AG04449 (cell line): Measurements from ENCODE around the gene RPS6KB1.
A peak's percentile ranks its signal among the peaks of the same experiment; 100 is the strongest.

Experiments
- CTCF ChIA-PET: fragments of 350-600 bp; formaldehyde crosslinking; extraction: SDS; loops from one replicate; lab custom pipeline; 2021; ENCODE audit warnings: antibody characterized with exemption; lab: Yijun Ruan, JAX
- POLR2A ChIA-PET: fragments of 400-600, 350-600 bp; formaldehyde crosslinking; extraction: SDS; loops from one replicate; lab custom pipeline; 2020; ENCODE audit warnings: antibody characterized with exemption, inconsistent platforms; lab: Yijun Ruan, JAX
- DNase-seq: peaks from one replicate; pipeline ENCODE4 v3.0.0-alpha.2; 2010; ENCODE audit warnings: low read depth, low spot score
- H3K4me3 ChIP-seq: 2 replicates; pipeline ENCODE4 v1.5.1; 2011; ENCODE audit warnings: low read depth, mild to moderate bottlenecking, control low read depth, low read length
- CTCF ChIP-seq: IDR thresholded peaks from one replicate; pipeline ENCODE4 v1.5.1; 2011; ENCODE audit warnings: mild to moderate bottlenecking, moderate library complexity, low read length, control low read depth, inconsistent platforms; ENCODE audit not compliant: insufficient read depth; ENCODE audit errors: missing control alignments

RPS6KB1 gene

GRCh38 chr17:59892924-59893675, at the start of gene RPS6KB1, which contains the start of gene TUBD1:
Gene RPS6KB1, plus strand, starts transcription at chr17:59893121. Its CDS starts 64 bp downstream, at chr17:59893185.
Gene TUBD1, minus strand, starts transcription at chr17:59892943. Its CDS starts 1,941 bp downstream, at chr17:59891002.
- peak within 1 kb of the TSS; percentile 89 for H3K4me3 ChIP-seq
- peak; percentile 97 for DNase-seq
- POLR2A ChIA-PET, result interaction anchor here (1.0 kb wide), 1 partner anchor 186 kb away, joined by 5 read pairs; the partner anchor contains the start of genes PTRH2 and VMP1
- no peak for TF ChIP-seq CTCF
- CTCF ChIA-PET, result interaction anchor here (0.5 to 2.4 kb wide), 5 partner anchors 21 to 507 kb away, joined by 3 to 13 read pairs (median 4); no protein-coding TSS in a partner anchor

GRCh38 chr17:59844884-59845594, 47.9 kb upstream of the RPS6KB1 start:
- DNase-seq, result no peak
- TF ChIP-seq CTCF, result no peak
- ChIA-PET POLR2A (interaction anchor here (0.9 to 13.4 kb wide), 10 partner anchors 8 to 138 kb away, joined by 4 to 449 read pairs (median 7); partner anchors contain the start of genes PTRH2 and VMP1), CTCF (no interaction called here)
- no peak overlapping the region for H3K4me3 ChIP-seq

- no peak for TF ChIP-seq CTCF
- H3K4me3 ChIP-seq, result no peak overlapping the region
- ChIA-PET CTCF (no interaction called here), POLR2A (interaction anchor here (0.7 to 13.4 kb wide), 10 partner anchors 8 to 139 kb away, joined by 3 to 449 read pairs (median 6); partner anchors contain the start of genes PTRH2 and VMP1)
- no peak for DNase-seq
Measured at GRCh38 chr17:59845595-59846393, 47.1 kb upstream of the RPS6KB1 start.

GRCh38 chr17:59846394-59847165, 46.3 kb upstream of the RPS6KB1 start:
- TF ChIP-seq CTCF, result no peak
- no peak overlapping the region for H3K4me3 ChIP-seq
- ChIA-PET CTCF (no interaction called here), POLR2A (interaction anchor here (0.7 to 13.4 kb wide), 9 partner anchors 9 to 103 kb away, joined by 3 to 449 read pairs (median 5); no protein-coding TSS in a partner anchor)
- no peak for DNase-seq

- CTCF ChIA-PET, result no interaction called here
- no peak overlapping the region for H3K4me3 ChIP-seq
- TF ChIP-seq CTCF, result no peak
- POLR2A ChIA-PET, result interaction anchor here (12.6 to 13.4 kb wide), 2 partner anchors 87 to 95 kb away, joined by 222 to 449 read pairs; no protein-coding TSS in a partner anchor
- no peak for DNase-seq
Measured at GRCh38 chr17:59848385-59848668, 44.6 kb upstream of the RPS6KB1 start.
